GM12891 (cell line): ENCODE measurements around the gene HTRA1.
A peak's percentile ranks its signal among the peaks of the same experiment; 100 is the strongest.

Experiments
- DNase-seq: peaks from one replicate; pipeline ENCODE4 v3.0.0; 2011; ENCODE audit warnings: low spot score; ENCODE audit not compliant: insufficient read length
- FAIRE-seq: peaks from 2 replicates; lab custom pipeline; 2011; peaks lifted over from hg19 to GRCh38; lab: Jason Lieb, UNC
- PAX5 ChIP-seq: IDR thresholded peaks from 2 replicates; pipeline ENCODE4 v1.6.1; 2011; ENCODE audit warnings: low read length, moderate library complexity, mild to moderate bottlenecking; ENCODE audit not compliant: insufficient read depth, severe bottlenecking
- POLR2A ChIP-seq: IDR thresholded peaks from 2 replicates; pipeline ENCODE4 v1.6.1; 2011; ENCODE audit warnings: low read depth, low read length, control low read depth
- POLR2AphosphoS5 ChIP-seq: IDR thresholded peaks from 2 replicates; pipeline ENCODE4 v1.6.1; 2011; ENCODE audit warnings: low read depth, low read length, control low read depth
- POU2F2 ChIP-seq: IDR thresholded peaks from 2 replicates; pipeline ENCODE4 v1.6.1; 2011; ENCODE audit warnings: low read depth, mild to moderate bottlenecking, control low read depth, low read length, moderate library complexity
- SPI1 ChIP-seq: IDR thresholded peaks from 2 replicates; pipeline ENCODE4 v1.6.1; 2011; ENCODE audit warnings: low read depth, low read length, control low read depth
- TAF1 ChIP-seq: IDR thresholded peaks from 2 replicates; pipeline ENCODE4 v1.6.1; 2011; ENCODE audit warnings: low read depth, low read length, control low read depth

Gene HTRA1

GRCh38 chr10:122509323-122509722 lies 48.0 kb downstream of the HTRA1 start:
- TF ChIP-seq SPI1: no peak
- TF ChIP-seq POLR2AphosphoS5: no peak
- no peak for TF ChIP-seq TAF1
- TF ChIP-seq POU2F2: no peak
- TF ChIP-seq PAX5: no peak
- no peak for TF ChIP-seq POLR2A
- FAIRE-seq (no peak), DNase-seq (no peak)

GRCh38 chr10:122510326-122510725 lies 49.0 kb downstream of the HTRA1 start:
- TF ChIP-seq POLR2AphosphoS5: no peak
- no peak for TF ChIP-seq POLR2A
- DNase-seq (no peak), FAIRE-seq (no peak)

- DNase-seq (no peak), FAIRE-seq (no peak)
- TF ChIP-seq TAF1 (no peak), SPI1 (no peak), POU2F2 (no peak), POLR2AphosphoS5 (no peak), PAX5 (no peak), POLR2A (no peak)
These were observed 49.4 kb downstream of the HTRA1 start for GRCh38 chr10:122510736-122511135.

GRCh38 chr10:122513053-122513452 lies 51.7 kb downstream of the HTRA1 start:
- DNase-seq (no peak), FAIRE-seq (no peak)
- TF ChIP-seq TAF1: no peak
- no peak for TF ChIP-seq SPI1
- TF ChIP-seq POLR2A: no peak
- TF ChIP-seq POLR2AphosphoS5: no peak
- TF ChIP-seq PAX5: no peak
- TF ChIP-seq POU2F2: no peak

- no peak for FAIRE-seq
These were observed 52.9 kb downstream of the HTRA1 start for GRCh38 chr10:122514045-122514840.

GRCh38 chr10:122515022-122515424 lies 53.7 kb downstream of the HTRA1 start:
- TF ChIP-seq TAF1 (no peak), PAX5 (no peak), POLR2A (no peak), POLR2AphosphoS5 (no peak), POU2F2 (no peak), SPI1 (no peak)
- DNase-seq: no peak
- no peak for FAIRE-seq

More at GRCh38 chr10:122514045-122514840, 52.9 kb downstream of the HTRA1 start:
- DNase-seq: no peak
- no peak for TF ChIP-seq SPI1
- TF ChIP-seq PAX5: no peak
- TF ChIP-seq POLR2A: no peak
- no peak for TF ChIP-seq POLR2AphosphoS5
- TF ChIP-seq POU2F2: no peak
- no peak for TF ChIP-seq TAF1

GRCh38 chr10:122515588-122516231 lies 54.4 kb downstream of the HTRA1 start:
- FAIRE-seq (peak; percentile 58), DNase-seq (peak; percentile 37)
- TF ChIP-seq TAF1 (no peak), POU2F2 (0 out of 2 replicates have a peak, but pooled peaks have one; percentile 28), SPI1 (no peak), PAX5 (no peak)

GRCh38 chr10:122516734-122517133 lies 55.4 kb downstream of the HTRA1 start:
- DNase-seq (no peak), FAIRE-seq (no peak)
- no peak for TF ChIP-seq POLR2A
- no peak for TF ChIP-seq POLR2AphosphoS5
- TF ChIP-seq POU2F2: no peak
- TF ChIP-seq TAF1: no peak
- no peak for TF ChIP-seq SPI1
- TF ChIP-seq PAX5: no peak

GRCh38 chr10:122519144-122519543 lies 57.8 kb downstream of the HTRA1 start:
- no peak for DNase-seq
- no peak for FAIRE-seq
- TF ChIP-seq SPI1: no peak
- TF ChIP-seq POU2F2: no peak
- TF ChIP-seq POLR2AphosphoS5: no peak
- no peak for TF ChIP-seq POLR2A
- no peak for TF ChIP-seq TAF1
- TF ChIP-seq PAX5: no peak

- TF ChIP-seq SPI1 (no peak), POLR2A (no peak), POU2F2 (no peak), PAX5 (no peak), TAF1 (no peak), POLR2AphosphoS5 (no peak)
- FAIRE-seq (no peak), DNase-seq (no peak)
These were observed 58.5 kb downstream of the HTRA1 start for GRCh38 chr10:122519873-122520272.
